ENCODE results near the gene MRFAP1.

Gene MRFAP1

GRCh38 chr4:6688879-6689505 lies 48.5 kb downstream of the MRFAP1 start:
- peak; percentile 97 for DNase-seq (ENCODE audit: low read depth)
- peak overlapping the region; percentile 28 for H3K4me3 ChIP-seq (ENCODE audit: low read depth, low read length)
- peak; percentile 36 for TF ChIP-seq CTCF (conservative IDR thresholded peaks at IDR 0.05; ENCODE audit: low read depth, low read length)

- TF ChIP-seq CTCF (conservative IDR thresholded peaks at IDR 0.05; ENCODE audit: low read depth, low read length), result no peak
- H3K4me3 ChIP-seq (ENCODE audit: low read depth, low read length), result no peak overlapping the region
- no peak for DNase-seq (ENCODE audit: low read depth)
Observed at GRCh38 chr4:6689506-6689960, 49.0 kb downstream of the MRFAP1 start.

Data from choroid plexus epithelial cell (primary cell).